GM12872 (cell line): ENCODE measurements around the gene CLDN5.

Source experiments
- CTCF ChIP-seq: IDR thresholded peaks from 3 replicates; pipeline ENCODE4 v1.5.1; 2011; ENCODE audit warnings: low read depth, mild to moderate bottlenecking, low read length, moderate library complexity; ENCODE audit not compliant: insufficient read depth

Gene CLDN5

GRCh38 chr22:19483481-19484244 is 40.5 kb downstream of the CLDN5 start:
- no peak for TF ChIP-seq CTCF

- no peak for TF ChIP-seq CTCF
Measured at GRCh38 chr22:19482297-19482696, 41.9 kb downstream of the CLDN5 start.

- no peak for TF ChIP-seq CTCF
Measured at GRCh38 chr22:19480789-19481188, 43.4 kb downstream of the CLDN5 start.

- TF ChIP-seq CTCF: no peak
Measured at GRCh38 chr22:19480173-19480568, 44.0 kb downstream of the CLDN5 start.

- TF ChIP-seq CTCF: no peak
Measured at GRCh38 chr22:19479355-19480172, 44.6 kb downstream of the CLDN5 start, which contains the start of gene CDC45. Gene CDC45, plus strand, starts transcription at chr22:19479920. Its CDS starts 49 bp downstream, at chr22:19479969.

GRCh38 chr22:19478901-19479354 is 45.3 kb downstream of the CLDN5 start, which contains the start of gene UFD1:
Gene UFD1, minus strand, starts transcription at chr22:19479193. Its CDS starts 108 bp downstream, at chr22:19479085.
- no peak for TF ChIP-seq CTCF
